Measurements from ENCODE around the gene C11orf52. TPM values are rescaled to one million over a fixed set of nuclear protein-coding genes. Genes with fewer than 3 reads are reported as not detected.
"Not testable (repeated sequence)": the region's sequence is repeated elsewhere in the genome, so short reads cannot be mapped to it uniquely, and the experiment has no call there.

Gene C11orf52
- 1 to 10 TPM; 1.6 to 1.7 TPM for total RNA-seq
- long read RNA-seq, donor 1: 0 reads
- long read RNA-seq, donor 2, partial matches to known transcripts: 0 of 3 reads
- long read RNA-seq, donor 2, other reads (novel, unspliced or antisense): 0 of 3 reads

GRCh38 chr11:111918390-111919256 lies at the start of gene C11orf52:
Gene C11orf52, plus strand, starts transcription at chr11:111918913. Its CDS starts 60 bp downstream, at chr11:111918973.
- intact Hi-C loops (cut with DNase I): no loop called here
- DNase-seq (ENCODE audit: low spot score): no peak

- no peak for DNase-seq (ENCODE audit: low spot score)
- intact Hi-C loops (cut with DNase I): loop anchor here in 1 of 2 donors (10.0 kb wide), 2 partner anchors 65 to 105 kb away; partner anchors contain the start of gene DIXDC1
These were observed 48.6 kb upstream of the C11orf52 start for GRCh38 chr11:111870113-111870512.

GRCh38 chr11:111870522-111870885 lies 48.2 kb upstream of the C11orf52 start:
- DNase-seq (ENCODE audit: low spot score): no peak
- intact Hi-C loops (cut with DNase I): loop anchor here in 1 of 2 donors (10.0 kb wide), 2 partner anchors 64 to 104 kb away; partner anchors contain the start of gene DIXDC1

GRCh38 chr11:111870886-111871692 lies 47.6 kb upstream of the C11orf52 start, which contains the start of gene ALG9:
Gene ALG9, minus strand, starts transcription at chr11:111871581. Its CDS starts 99 bp downstream, at chr11:111871482.
- intact Hi-C loops (cut with DNase I): loop anchor here in 1 of 2 donors (10.0 kb wide), 2 partner anchors 64 to 104 kb away; partner anchors contain the start of gene DIXDC1

GRCh38 chr11:111871693-111872161 lies 47.0 kb upstream of the C11orf52 start:
- DNase-seq (ENCODE audit: low spot score): no peak
- intact Hi-C loops (cut with DNase I): loop anchor here in 1 of 2 donors (10.0 kb wide), 2 partner anchors 63 to 103 kb away; partner anchors contain the start of gene DIXDC1

More at GRCh38 chr11:111870886-111871692, 47.6 kb upstream of the C11orf52 start, which contains the start of gene ALG9:
- DNase-seq (ENCODE audit: low spot score): peak; percentile 95

- intact Hi-C loops (cut with DNase I): loop anchor here in 1 of 2 donors (5.0 to 10.0 kb wide), 3 partner anchors 34 to 96 kb away; partner anchors contain the start of genes CRYAB, DIXDC1 and HSPB2
- DNase-seq (ENCODE audit: low spot score): no peak
These were observed 40.3 kb upstream of the C11orf52 start for GRCh38 chr11:111878385-111878848.

- peak; percentile 98 for DNase-seq (ENCODE audit: low spot score)
- intact Hi-C loops (cut with DNase I): loop anchor here in 1 of 2 donors (5.0 to 10.0 kb wide), 3 partner anchors 33 to 96 kb away; partner anchors contain the start of genes CRYAB, DIXDC1 and HSPB2
These were observed 39.7 kb upstream of the C11orf52 start, which contains the start of the genes CFAP68 and FDXACB1 for GRCh38 chr11:111878849-111879636. Gene CFAP68, plus strand, starts transcription at chr11:111879541. Its CDS starts 20 bp downstream, at chr11:111879561. Gene FDXACB1, minus strand, starts transcription at chr11:111879165. Its CDS starts 33 bp downstream, at chr11:111879132.

GRCh38 chr11:111879637-111879960 lies 39.1 kb upstream of the C11orf52 start:
- DNase-seq (ENCODE audit: low spot score): no peak
- intact Hi-C loops (cut with DNase I): loop anchor here in 1 of 2 donors (5.0 to 10.0 kb wide), 3 partner anchors 33 to 95 kb away; partner anchors contain the start of genes CRYAB, DIXDC1 and HSPB2

GRCh38 chr11:111882202-111882601 lies 36.5 kb upstream of the C11orf52 start:
- no peak for DNase-seq (ENCODE audit: low spot score)
- intact Hi-C loops (cut with DNase I): loop anchor here in 1 of 2 donors (5.0 kb wide), 1 partner anchor 835 kb away; no protein-coding TSS in a partner anchor

GRCh38 chr11:111885053-111885452 lies 33.7 kb upstream of the C11orf52 start:
- intact Hi-C loops (cut with DNase I): not testable (repeated sequence)

GRCh38 chr11:111886032-111886431 lies 32.7 kb upstream of the C11orf52 start:
- DNase-seq (ENCODE audit: low spot score): no peak
- intact Hi-C loops (cut with DNase I): no loop called here

More at GRCh38 chr11:111885053-111885452, 33.7 kb upstream of the C11orf52 start:
- DNase-seq (ENCODE audit: low spot score): not testable (repeated sequence)

- no peak for DNase-seq (ENCODE audit: low spot score)
- intact Hi-C loops (cut with DNase I): no loop called here
These were observed 31.9 kb upstream of the C11orf52 start for GRCh38 chr11:111886844-111887243.

GRCh38 chr11:111905411-111905810 lies 13.3 kb upstream of the C11orf52 start:
- intact Hi-C loops (cut with DNase I): no loop called here

GRCh38 chr11:111906680-111907079 lies 12.0 kb upstream of the C11orf52 start:
- DNase-seq (ENCODE audit: low spot score): no peak
- intact Hi-C loops (cut with DNase I): no loop called here

More at GRCh38 chr11:111905411-111905810, 13.3 kb upstream of the C11orf52 start:
- no peak for DNase-seq (ENCODE audit: low spot score)

- intact Hi-C loops (cut with DNase I): no loop called here
- no peak for DNase-seq (ENCODE audit: low spot score)
These were observed 9.9 kb upstream of the C11orf52 start for GRCh38 chr11:111908639-111909305.

- intact Hi-C loops (cut with DNase I): no loop called here
- DNase-seq (ENCODE audit: low spot score): no peak
These were observed 9.3 kb upstream of the C11orf52 start for GRCh38 chr11:111909378-111909777.

Measured in posterior vena cava (tissue), 2 donors.